ENCODE results near the gene ILDR2.

GRCh38 chr1:166971252-166971651, 4.1 kb downstream of the ILDR2 start:
- TF ChIP-seq, protein P1, sequence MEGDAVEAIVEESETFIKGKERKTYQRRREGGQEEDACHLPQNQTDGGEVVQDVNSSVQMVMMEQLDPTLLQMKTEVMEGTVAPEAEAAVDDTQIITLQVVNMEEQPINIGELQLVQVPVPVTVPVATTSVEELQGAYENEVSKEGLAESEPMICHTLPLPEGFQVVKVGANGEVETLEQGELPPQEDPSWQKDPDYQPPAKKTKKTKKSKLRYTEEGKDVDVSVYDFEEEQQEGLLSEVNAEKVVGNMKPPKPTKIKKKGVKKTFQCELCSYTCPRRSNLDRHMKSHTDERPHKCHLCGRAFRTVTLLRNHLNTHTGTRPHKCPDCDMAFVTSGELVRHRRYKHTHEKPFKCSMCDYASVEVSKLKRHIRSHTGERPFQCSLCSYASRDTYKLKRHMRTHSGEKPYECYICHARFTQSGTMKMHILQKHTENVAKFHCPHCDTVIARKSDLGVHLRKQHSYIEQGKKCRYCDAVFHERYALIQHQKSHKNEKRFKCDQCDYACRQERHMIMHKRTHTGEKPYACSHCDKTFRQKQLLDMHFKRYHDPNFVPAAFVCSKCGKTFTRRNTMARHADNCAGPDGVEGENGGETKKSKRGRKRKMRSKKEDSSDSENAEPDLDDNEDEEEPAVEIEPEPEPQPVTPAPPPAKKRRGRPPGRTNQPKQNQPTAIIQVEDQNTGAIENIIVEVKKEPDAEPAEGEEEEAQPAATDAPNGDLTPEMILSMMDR (IDR thresholded peaks at IDR 0.05), result no peak
- no peak for TF ChIP-seq POLR2A (IDR thresholded peaks at IDR 0.05)
